ENCODE results near the gene ZNF555. TPM values are rescaled to one million over a fixed set of nuclear protein-coding genes. Genes with fewer than 3 reads are reported as not detected.
"Not testable (repeated sequence)": the region's sequence is repeated elsewhere in the genome, so short reads cannot be mapped to it uniquely, and the experiment has no call there.

The ZNF555 gene
- total RNA-seq, 1 donor from 2014 or later = 7.8 TPM

GRCh38 chr19:2807379-2808128, 33.7 kb upstream of the ZNF555 start:
- no peak for DNase-seq (ENCODE audit: low spot score)

GRCh38 chr19:2808129-2808941, 32.9 kb upstream of the ZNF555 start:
- no peak for DNase-seq (ENCODE audit: low spot score)

GRCh38 chr19:2809387-2810140, 31.7 kb upstream of the ZNF555 start:
- no peak for DNase-seq (ENCODE audit: low spot score)

GRCh38 chr19:2810141-2811091, 30.9 kb upstream of the ZNF555 start:
- no peak for DNase-seq (ENCODE audit: low spot score)

- DNase-seq (ENCODE audit: low spot score) = no peak
These were observed 30.0 kb upstream of the ZNF555 start for GRCh38 chr19:2811221-2811722.

GRCh38 chr19:2811735-2812413, 29.4 kb upstream of the ZNF555 start:
- DNase-seq (ENCODE audit: low spot score) = no peak

- DNase-seq (ENCODE audit: low spot score) = no peak
These were observed 28.7 kb upstream of the ZNF555 start for GRCh38 chr19:2812414-2813234.

- DNase-seq (ENCODE audit: low spot score) = no peak
These were observed 27.8 kb upstream of the ZNF555 start for GRCh38 chr19:2813235-2814160.

GRCh38 chr19:2814426-2814825, 26.8 kb upstream of the ZNF555 start:
- DNase-seq (ENCODE audit: low spot score) = no peak

- DNase-seq (ENCODE audit: low spot score) = no peak
These were observed 26.1 kb upstream of the ZNF555 start for GRCh38 chr19:2815191-2815614.

GRCh38 chr19:2815923-2816322, 25.4 kb upstream of the ZNF555 start:
- DNase-seq (ENCODE audit: low spot score) = no peak

GRCh38 chr19:2816641-2817040, 24.6 kb upstream of the ZNF555 start:
- no peak for DNase-seq (ENCODE audit: low spot score)

GRCh38 chr19:2817237-2817829, 23.9 kb upstream of the ZNF555 start:
- DNase-seq (ENCODE audit: low spot score) = not testable (repeated sequence)

GRCh38 chr19:2819540-2820111, 21.6 kb upstream of the ZNF555 start, which contains the start of gene ZNF554:
ZNF554 (plus strand) TSS chr19:2819868; CDS start chr19:2820072, 204 bp downstream.
- peak; percentile 96 for DNase-seq (ENCODE audit: low spot score)

- no peak for DNase-seq (ENCODE audit: low spot score)
These were observed 21.1 kb upstream of the ZNF555 start for GRCh38 chr19:2820112-2820702.

- no peak for DNase-seq (ENCODE audit: low spot score)
These were observed 18.4 kb upstream of the ZNF555 start for GRCh38 chr19:2822846-2823245.

- no peak for DNase-seq (ENCODE audit: low spot score)
These were observed 17.6 kb upstream of the ZNF555 start for GRCh38 chr19:2823646-2824045.
